OCI-LY7 (cell line): Measurements from ENCODE around the gene PDHA1. TPM values are rescaled to one million over a fixed set of nuclear protein-coding genes. Genes with fewer than 3 reads are reported as not detected.

Experiments
- BruUV-seq: library from RNA; stranded (reverse); fragments of 400-500 nt; replicated peaks from 2 replicates; lab custom pipeline; 2021; lab: Mats Ljungman, UMichigan
- CTCF ChIA-PET: fragments of 300-600 bp; sonication (Branson Sonifier 250); formaldehyde crosslinking; loops from one replicate; lab custom pipeline; 2022; ENCODE audit warnings: antibody characterized with exemption; ENCODE audit not compliant: unreplicated experiment; lab: Charles Lee
- POLR2A ChIA-PET: fragments of 300-600 bp; sonication (Branson Sonifier 250); formaldehyde crosslinking; loops from one replicate; lab custom pipeline; 2022; ENCODE audit warnings: antibody characterized with exemption; lab: Charles Lee
- DNase-seq: peaks from one replicate; pipeline ENCODE4 v3.0.0-alpha.2; 2015; ENCODE audit warnings: low spot score
- H2AFZ ChIP-seq: fragments of 200-600 bp; sonication (generic), shearing (Covaris generic); 2 replicates; pipeline ENCODE4 v1.6.1; 2014; ENCODE audit warnings: mild to moderate bottlenecking, antibody characterized with exemption, low read length, moderate library complexity
- H3K27ac ChIP-seq: fragments of 200-600 bp; sonication (generic); 2 replicates; pipeline ENCODE4 v1.5.1; 2014; ENCODE audit warnings: mixed run types, low read depth, mild to moderate bottlenecking, moderate library complexity, low read length, inconsistent platforms; ENCODE audit not compliant: poor library complexity, severe bottlenecking
- H3K36me3 ChIP-seq: fragments of 200-600 bp; sonication (generic); 2 replicates; pipeline ENCODE4 v1.6.1; 2014; ENCODE audit warnings: mild to moderate bottlenecking, antibody characterized with exemption, low read length, moderate library complexity, mixed read lengths; ENCODE audit not compliant: insufficient read depth
- H3K4me1 ChIP-seq: fragments of 200-600 bp; sonication (generic); 2 replicates; pipeline ENCODE4 v1.5.1; 2014; ENCODE audit warnings: mild to moderate bottlenecking, low read length; ENCODE audit not compliant: insufficient read depth, poor library complexity, severe bottlenecking
- H3K4me2 ChIP-seq: fragments of 200-600 bp; sonication (generic); 2 replicates; pipeline ENCODE4 v1.6.1; 2014; ENCODE audit warnings: mild to moderate bottlenecking, low read length
- H3K4me3 ChIP-seq: fragments of 200-600 bp; sonication (generic); 2 replicates; pipeline ENCODE4 v1.5.1; 2014; ENCODE audit warnings: mild to moderate bottlenecking, low read depth, low read length; ENCODE audit not compliant: poor library complexity, severe bottlenecking
- H3K79me2 ChIP-seq: fragments of 200-600 bp; sonication (generic); 2 replicates; pipeline ENCODE4 v1.6.1; 2016; ENCODE audit warnings: low read depth, mild to moderate bottlenecking, low read length, moderate library complexity, mixed read lengths; ENCODE audit not compliant: insufficient read depth
- H3K9me2 ChIP-seq: fragments of 200-600 bp; sonication (generic); 2 replicates; pipeline ENCODE4 v1.6.1; 2016; ENCODE audit warnings: mild to moderate bottlenecking, low read length, mixed read lengths; ENCODE audit not compliant: insufficient read depth
- H3K9me3 ChIP-seq: fragments of 200-600 bp; sonication (generic); 2 replicates; pipeline ENCODE4 v1.6.1; 2014; ENCODE audit warnings: mild to moderate bottlenecking, mixed run types, low read length, mixed read lengths
- H4K20me1 ChIP-seq: fragments of 200-600 bp; sonication (generic); 2 replicates; pipeline ENCODE4 v1.6.1; 2014; ENCODE audit warnings: mild to moderate bottlenecking, antibody characterized with exemption, low read length, moderate library complexity, mixed read lengths; ENCODE audit not compliant: insufficient read depth
- CTCF ChIP-seq: fragments of 200-600 bp; sonication (generic); conservative IDR thresholded peaks from 2 replicates; pipeline ENCODE4 v1.5.1; 2014; ENCODE audit warnings: mild to moderate bottlenecking, antibody characterized with exemption, low read length, moderate library complexity, mixed read lengths
- EZH2phosphoT487 ChIP-seq: fragments of 200-600 bp; sonication (generic); IDR thresholded peaks from 2 replicates; pipeline ENCODE4 v1.6.1; 2018; ENCODE audit warnings: low read depth, borderline replicate concordance, mild to moderate bottlenecking, mixed run types, antibody characterized with exemption, low read length, moderate library complexity, mixed read lengths
- intact Hi-C: fragments of 100-400 bp; cut with micrococcal nuclease; formaldehyde crosslinking; loops from one replicate; pipeline ENCODE4 v1.10.0; 2022; ENCODE audit not compliant: unreplicated experiment
- total RNA-seq, 2 experiments: library from RNA; depleted of rRNA in 1 of 2; stranded (reverse); fragments of >200 nt in 1 of 2; shearing (Covaris generic) in 1 of 2; gene quantifications; 2 replicates each; pipeline ENCODE4 v1.2.3, GENCODE V29; 2014 to 2022

Gene PDHA1
- total RNA-seq, 2 experiments from 2014 or later: 210 to 249 TPM

GRCh38 chrX:19373351-19373891 is 29.7 kb downstream of the PDHA1 start:
- peaks cover 6% of the 10 kb centered on the region for H3K4me1 ChIP-seq
- no peaks in the 10 kb centered on the region for H3K9me3 ChIP-seq
- no peak for DNase-seq
- no peak overlapping the region for H3K4me3 ChIP-seq
- no TSS peak for BruUV-seq
- no peaks in the 10 kb centered on the region for H3K36me3 ChIP-seq
- intact Hi-C loops: loop anchor here (2.0 to 5.0 kb wide), 2 partner anchors 161 to 689 kb away; no protein-coding TSS in a partner anchor
- H3K4me2 ChIP-seq: no peak overlapping the region
- no peak overlapping the region for H2AFZ ChIP-seq
- ChIA-PET CTCF (interaction anchor here (1.2 kb wide), 1 partner anchor 9 kb away, joined by 3 read pairs; no protein-coding TSS in a partner anchor), POLR2A (no interaction called here)
- no peak overlapping the region for H3K27ac ChIP-seq
- no peak for TF ChIP-seq CTCF
- no peak for TF ChIP-seq EZH2phosphoT487
- H3K9me2 ChIP-seq: no peaks in the 10 kb centered on the region
- H3K79me2 ChIP-seq: no peaks in the 10 kb centered on the region
- H4K20me1 ChIP-seq: no peaks in the 10 kb centered on the region

GRCh38 chrX:19375546-19375945 is 31.8 kb downstream of the PDHA1 start:
- intact Hi-C loops: no loop called here
- ChIA-PET POLR2A (no interaction called here), CTCF (no interaction called here)
- H3K9me3 ChIP-seq: no peaks in the 10 kb centered on the region
- no peak overlapping the region for H3K4me2 ChIP-seq
- TF ChIP-seq EZH2phosphoT487: no peak
- no peak for TF ChIP-seq CTCF
- H3K27ac ChIP-seq: no peak overlapping the region
- no peak overlapping the region for H2AFZ ChIP-seq
- H3K79me2 ChIP-seq: no peaks in the 10 kb centered on the region
- H3K9me2 ChIP-seq: no peaks in the 10 kb centered on the region
- no peaks in the 10 kb centered on the region for H3K36me3 ChIP-seq
- no peaks in the 10 kb centered on the region for H4K20me1 ChIP-seq
- H3K4me3 ChIP-seq: no peak overlapping the region
- no TSS peak for BruUV-seq
- no peak for DNase-seq
- H3K4me1 ChIP-seq: peaks cover 6% of the 10 kb centered on the region

GRCh38 chrX:19377799-19378198 is 34.1 kb downstream of the PDHA1 start:
- no peak for DNase-seq
- Histone ChIP-seq H3K4me1 (peaks cover 2% of the 10 kb centered on the region), H3K4me2 (no peak overlapping the region), H3K4me3 (no peak overlapping the region), H3K9me3 (no peaks in the 10 kb centered on the region), H3K9me2 (no peaks in the 10 kb centered on the region), H3K79me2 (no peaks in the 10 kb centered on the region), H2AFZ (no peak overlapping the region), H3K27ac (no peak overlapping the region), H4K20me1 (no peaks in the 10 kb centered on the region), H3K36me3 (no peaks in the 10 kb centered on the region)
- POLR2A ChIA-PET: no interaction called here
- CTCF ChIA-PET: no interaction called here
- BruUV-seq: no TSS peak
- no peak for TF ChIP-seq CTCF
- TF ChIP-seq EZH2phosphoT487: no peak
- intact Hi-C loops: no loop called here
